HepG2 (cell line): ENCODE results near the gene TCN2. TPM values are rescaled to one million over a fixed set of nuclear protein-coding genes. Genes with fewer than 3 reads are reported as not detected.

Source experiments
- BCL3 ChIP-seq: sonication (generic); formaldehyde crosslinking; IDR thresholded peaks from 2 replicates; pipeline ENCODE4 v1.5.1; 2020; ENCODE audit warnings: mild to moderate bottlenecking, missing genetic modification reagents, moderate library complexity
- CBX5 ChIP-seq: sonication (generic); formaldehyde crosslinking; IDR thresholded peaks from 2 replicates; pipeline ENCODE4 v1.4.0; 2020; ENCODE audit warnings: missing genetic modification reagents, borderline replicate concordance
- DRAP1 ChIP-seq: IDR thresholded peaks from 2 replicates; pipeline ENCODE4 v1.6.1; 2016; ENCODE audit warnings: missing genetic modification reagents, missing compliant biosample characterization
- ETS1 ChIP-seq: sonication (generic); formaldehyde crosslinking; IDR thresholded peaks from 2 replicates; pipeline ENCODE4 v1.4.0; 2020; ENCODE audit warnings: missing genetic modification reagents
- HNF4A ChIP-seq: sonication (generic); formaldehyde crosslinking; IDR thresholded peaks from 2 replicates; pipeline ENCODE4 v1.4.0; 2020; ENCODE audit warnings: missing genetic modification reagents
- HOXA3 ChIP-seq: sonication (generic); formaldehyde crosslinking; IDR thresholded peaks from 2 replicates; pipeline ENCODE4 v1.5.0; 2020; ENCODE audit warnings: missing genetic modification reagents
- MAFF ChIP-seq: IDR thresholded peaks from 2 replicates; pipeline ENCODE4 v1.6.1; 2011; ENCODE audit warnings: low read depth, low read length, improper control_type of control experiment
- RORA ChIP-seq: sonication (generic); formaldehyde crosslinking; IDR thresholded peaks from 2 replicates; pipeline ENCODE4 v1.5.0; 2020; ENCODE audit warnings: mild to moderate bottlenecking, missing genetic modification reagents, moderate library complexity
- SNRNP70 ChIP-seq: fragments of 200-400 bp; formaldehyde crosslinking; IDR thresholded peaks from 2 replicates; pipeline ENCODE4 v1.6.1; 2017; ENCODE audit warnings: mild to moderate bottlenecking, low read depth, low read length, moderate library complexity
- TARDBP ChIP-seq: sonication (generic); formaldehyde crosslinking; IDR thresholded peaks from 2 replicates; pipeline ENCODE4 v1.8.0; 2022; ENCODE audit warnings: mild to moderate bottlenecking, missing genetic modification reagents
- UBTF ChIP-seq: sonication (generic); formaldehyde crosslinking; IDR thresholded peaks from 2 replicates; pipeline ENCODE4 v1.4.0; 2020; ENCODE audit warnings: mild to moderate bottlenecking, missing genetic modification reagents
- ZBTB20 ChIP-seq: sonication (generic); formaldehyde crosslinking; IDR thresholded peaks from 2 replicates; pipeline ENCODE4 v1.8.1; 2023; ENCODE audit warnings: missing genetic modification reagents, low read depth, mild to moderate bottlenecking, borderline replicate concordance
- ZBTB46 ChIP-seq: sonication (generic); formaldehyde crosslinking; IDR thresholded peaks from 2 replicates; pipeline ENCODE4 v1.4.0; 2020; ENCODE audit warnings: mild to moderate bottlenecking, missing genetic modification reagents, borderline replicate concordance
- ZBTB8A ChIP-seq: sonication (generic); formaldehyde crosslinking; IDR thresholded peaks from 2 replicates; pipeline ENCODE4 v1.4.0; 2020; ENCODE audit warnings: mild to moderate bottlenecking, low read depth, missing genetic modification reagents, borderline replicate concordance
- ZFP91 ChIP-seq: sonication (generic); formaldehyde crosslinking; IDR thresholded peaks from 2 replicates; pipeline ENCODE4 v1.9.0; 2022; ENCODE audit warnings: missing genetic modification reagents, mild to moderate bottlenecking, borderline replicate concordance
- ZMAT3 ChIP-seq: sonication (generic); formaldehyde crosslinking; conservative IDR thresholded peaks from 2 replicates; pipeline ENCODE4 v1.7.0; 2021; ENCODE audit warnings: missing genetic modification reagents
- ZNF234 ChIP-seq: sonication (generic); formaldehyde crosslinking; conservative IDR thresholded peaks from 2 replicates; pipeline ENCODE4 v1.5.1; 2020; ENCODE audit warnings: mild to moderate bottlenecking, missing genetic modification reagents
- ZNF576 ChIP-seq: sonication (generic); formaldehyde crosslinking; IDR thresholded peaks from 2 replicates; pipeline ENCODE4 v1.4.0; 2020; ENCODE audit warnings: mild to moderate bottlenecking, missing genetic modification reagents
- ZNF577 ChIP-seq: sonication (generic); formaldehyde crosslinking; IDR thresholded peaks from 2 replicates; pipeline ENCODE4 v1.4.0; 2020; ENCODE audit warnings: mild to moderate bottlenecking, low read depth, missing genetic modification reagents, borderline replicate concordance
- ZNF672 ChIP-seq: sonication (generic); formaldehyde crosslinking; IDR thresholded peaks from 2 replicates; pipeline ENCODE4 v1.8.1; 2022; ENCODE audit warnings: missing genetic modification reagents
- ZSCAN12 ChIP-seq: sonication (generic); formaldehyde crosslinking; IDR thresholded peaks from 2 replicates; pipeline ENCODE4 v1.9.0; 2021; ENCODE audit warnings: mild to moderate bottlenecking, missing genetic modification reagents
- polyA plus RNA-seq, 8 experiments: library from polyadenylated mRNA; depleted of rRNA in 3 of 8; stranded (reverse) in 7 of 8; unstranded in 1 of 8; fragments of >200 nt; fragmentation: Illumina TruSeq in 4 of 8; extraction: Trizol in 4 of 8; gene quantifications; 2 replicates each; pipeline versions ENCODE4 v1.2.1 to v1.2.3, GENCODE V29; 2011 to 2016; ENCODE audit warnings: low read depth in 4 of 8, missing spikeins in 1 of 8, mixed read lengths in 1 of 8; ENCODE audit not compliant: insufficient read depth in 1 of 8
- total RNA-seq, 5 experiments: library from RNA; depleted of rRNA; stranded (reverse); fragments of >200 nt; fragmentation: Illumina TruSeq; extraction: Trizol; gene quantifications; 2 replicates each; pipeline ENCODE4 v1.2.3, GENCODE V29; 2016; ENCODE audit warnings: low read depth in 1 of 5

The TCN2 gene
- total and polyA plus RNA-seq, 2 of the 13 experiments (the other 11 are each of a cell fraction or from before 2014, with no cell fraction given), result 0.29 to 0.31 TPM

GRCh38 chr22:30559889-30560288 is 47.1 kb upstream of the TCN2 start (continued):
- TF ChIP-seq BCL3 (no peak), ZNF577 (CRISPR knock-in tag) (no peak), UBTF (CRISPR knock-in tag) (no peak), ZNF234 (no peak), RORA (CRISPR knock-in tag) (no peak), CBX5 (no peak), ZSCAN12 (CRISPR knock-in tag) (no peak), HNF4A (peak; percentile 62), ZFP91 (CRISPR knock-in tag) (no peak), ZBTB20 (CRISPR knock-in tag) (no peak), ZBTB8A (CRISPR knock-in tag) (no peak), DRAP1 (CRISPR knock-in tag) (no peak), SNRNP70 (no peak), ZNF576 (CRISPR knock-in tag) (no peak), TARDBP (CRISPR knock-in tag) (peak; percentile 35; the same call in 1 of the 2 replicates), ZNF672 (no peak), MAFF (no peak), ZMAT3 (CRISPR knock-in tag) (no peak), ETS1 (CRISPR knock-in tag) (no peak), ZBTB46 (no peak), HOXA3 (CRISPR knock-in tag) (0 out of 2 replicates have a peak, but pooled peaks have one; percentile 39)
